HG03571 (cell line): Measurements from ENCODE around the gene SESN2.
"Not testable (repeated sequence)": the region's sequence is repeated elsewhere in the genome, so short reads cannot be mapped to it uniquely, and the experiment has no call there.

ENCODE experiments used
- ATAC-seq: cut with Tn5 transposase; IDR thresholded peaks from one replicate; pipeline ENCODE4 v1.9.1; 2021; ENCODE audit not compliant: unreplicated experiment

Gene SESN2

GRCh38 chr1:28326984-28327383 lies 67.7 kb downstream of the SESN2 start:
- ATAC-seq, result no peak

DNA sequence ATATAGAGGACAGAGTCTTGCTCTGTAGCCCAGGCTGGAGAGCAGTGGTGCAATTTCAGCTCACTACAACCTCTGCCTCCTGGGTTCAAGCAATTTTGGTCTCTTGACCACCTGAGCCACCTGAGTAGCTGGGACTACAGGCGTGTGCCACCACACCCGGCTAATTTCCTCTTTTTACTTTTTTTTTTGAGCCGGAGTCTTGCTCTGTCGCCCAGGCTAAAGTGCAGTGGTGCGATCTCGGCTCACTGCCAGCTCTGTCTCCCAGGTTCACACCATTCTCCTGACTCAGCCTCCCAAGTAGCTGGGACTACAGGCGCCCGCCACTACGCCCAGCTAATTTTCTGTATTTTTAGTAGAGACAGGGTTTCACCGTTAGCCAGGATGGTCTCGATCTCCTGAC lies 68.1 kb downstream of the SESN2 start:
- ATAC-seq, result not testable (repeated sequence)

GRCh38 chr1:28328228-28328648 lies 68.9 kb downstream of the SESN2 start:
- no peak for ATAC-seq

- no peak for ATAC-seq
These were observed 70.3 kb downstream of the SESN2 start for GRCh38 chr1:28329395-28330153.
